CD4-positive, alpha-beta T cell (primary cell): ENCODE results near the gene RAD51B. TPM values are rescaled to one million over a fixed set of nuclear protein-coding genes. Genes with fewer than 3 reads are reported as not detected.
"Not testable (repeated sequence)": the region's sequence is repeated elsewhere in the genome, so short reads cannot be mapped to it uniquely, and the experiment has no call there.

ENCODE experiments used
- ATAC-seq: fragments of 200-7000 bp; cut with Tn5 transposase; one replicate; pipeline ENCODE4 v1.10.0; 2022; ENCODE audit warnings: mild to moderate bottlenecking; ENCODE audit not compliant: poor library complexity
- CTCF ChIA-PET: fragments of 350-600 bp; sonication (Branson Sonifier 250); formaldehyde crosslinking; loops from one replicate; lab custom pipeline; 2021; ENCODE audit warnings: antibody characterized with exemption, inconsistent platforms; lab: Charles Lee
- POLR2A ChIA-PET: fragments of 350-600 bp; sonication (Branson Sonifier 250); formaldehyde crosslinking; loops from one replicate; lab custom pipeline; 2021; ENCODE audit warnings: antibody characterized with exemption, inconsistent platforms; lab: Charles Lee
- DNase-seq, 14 experiments: peaks; one replicate each; pipeline ENCODE4 v3.0.0-alpha.2; 2013 to 2020; ENCODE audit warnings: mixed read lengths in 2 of 14
- H3K27ac ChIP-seq, 2 donors: one replicate each; pipeline versions ENCODE4 v1.5.1 to v1.7.0; 2013; ENCODE audit warnings: low read length in 2 of 2, low read depth in 1 of 2, mild to moderate bottlenecking in 1 of 2
- H3K27me3 ChIP-seq, 2 experiments: 1 replicate in 1 of 2; 2 replicates in 1 of 2; pipeline versions ENCODE4 v1.6.1 to v1.7.0; 2013; ENCODE audit warnings: low read length in 2 of 2, control low read depth in 1 of 2, mild to moderate bottlenecking in 1 of 2, moderate library complexity in 1 of 2; ENCODE audit not compliant: insufficient read depth in 2 of 2, control insufficient read depth in 1 of 2
- H3K36me3 ChIP-seq: one replicate; pipeline ENCODE4 v1.6.1; 2013; ENCODE audit warnings: low read length, control low read depth; ENCODE audit not compliant: insufficient read depth
- H3K4me1 ChIP-seq: one replicate; pipeline ENCODE4 v1.6.1; 2013; ENCODE audit warnings: low read length, control low read depth; ENCODE audit not compliant: insufficient read depth
- H3K4me3 ChIP-seq: one replicate; pipeline ENCODE4 v1.5.1; 2013; ENCODE audit warnings: mild to moderate bottlenecking, low read length, moderate library complexity
- H3K9me3 ChIP-seq, 2 experiments: 1 replicate in 1 of 2; 2 replicates in 1 of 2; pipeline versions ENCODE4 v1.6.1 to v1.7.0; 2013; ENCODE audit warnings: low read length in 2 of 2, mild to moderate bottlenecking in 2 of 2, control low read depth in 1 of 2, moderate library complexity in 1 of 2; ENCODE audit not compliant: control insufficient read depth in 1 of 2, insufficient read depth in 1 of 2
- H3K27ac Mint-ChIP-seq: one replicate; pipeline ENCODE4 v1.8.0; 2020; ENCODE audit warnings: mixed read lengths
- H3K27me3 Mint-ChIP-seq: one replicate; pipeline ENCODE4 v1.8.0; 2021; ENCODE audit warnings: mixed read lengths
- H3K36me3 Mint-ChIP-seq: one replicate; pipeline ENCODE4 v1.8.0; 2021; ENCODE audit warnings: low read depth, mixed read lengths
- H3K4me1 Mint-ChIP-seq: one replicate; pipeline ENCODE4 v1.8.0; 2021; ENCODE audit warnings: low read depth, mixed read lengths
- H3K4me3 Mint-ChIP-seq: one replicate; pipeline ENCODE4 v1.8.0; 2020; ENCODE audit warnings: mild to moderate bottlenecking, mixed read lengths
- H3K9me3 Mint-ChIP-seq: one replicate; pipeline ENCODE4 v1.8.0; 2020; ENCODE audit warnings: mixed read lengths
- CTCF ChIP-seq: fragments of 200-600 bp; IDR thresholded peaks from one replicate; pipeline ENCODE4 v1.8.0; 2022; ENCODE audit warnings: antibody characterized with exemption, mild to moderate bottlenecking
- intact Hi-C, 2 experiments: fragments of 100-400 bp; cut with DNase I in 1 of 2; cut with micrococcal nuclease in 1 of 2; formaldehyde crosslinking; loops; one replicate each; pipeline versions ENCODE4 v1.15.1 to v1.9.0; 2023 to 2025; cut with DNase I, micrococcal nuclease
- total RNA-seq, 174 experiments: library from RNA in 2 of 174; stranded (reverse) in 2 of 174; gene quantifications; one replicate each; pipeline ENCODE4 v1.2.3 and lab custom pipeline; 2021 to 2026

RAD51B gene
- total RNA-seq, 2 experiments from 2014 or later: 18.4 to 20.0 TPM

GRCh38 chr14:68113343-68113930, 293.9 kb downstream of the RAD51B start:
- Mint-ChIP-seq H3K36me3 (no peaks in the 10 kb centered on the region), H3K27me3 (no peaks in the 10 kb centered on the region), H3K9me3 (no peaks in the 10 kb centered on the region), H3K4me1 (peaks cover 36% of the 10 kb centered on the region), H3K27ac (no peak overlapping the region), H3K4me3 (no peak overlapping the region)
- Histone ChIP-seq H3K9me3 (no peaks in the 10 kb centered on the region), H3K27ac (no peak overlapping the region), H3K36me3 (no peaks in the 10 kb centered on the region), H3K27me3 (no peaks in the 10 kb centered on the region), H3K4me3 (no peak overlapping the region), H3K4me1 (no peaks in the 10 kb centered on the region)
- ChIA-PET POLR2A (no interaction called here), CTCF (no interaction called here)
- TF ChIP-seq CTCF: no peak
- intact Hi-C loops: no loop called here
- ATAC-seq (no peak), DNase-seq (no peak)

GRCh38 chr14:68115952-68116351, 296.4 kb downstream of the RAD51B start:
- H3K27me3 ChIP-seq, H3K27ac ChIP-seq, H3K9me3 ChIP-seq, POLR2A ChIA-PET, H3K4me3 ChIP-seq, H3K9me3 Mint-ChIP-seq, CTCF ChIA-PET, H3K4me3 Mint-ChIP-seq, H3K36me3 Mint-ChIP-seq, intact Hi-C loops, H3K27me3 Mint-ChIP-seq, H3K36me3 ChIP-seq, ATAC-seq, H3K4me1 ChIP-seq, DNase-seq, H3K27ac Mint-ChIP-seq: not testable (repeated sequence)
- peaks cover 16% of the 10 kb centered on the region for H3K4me1 Mint-ChIP-seq

- ATAC-seq: no peak
- Mint-ChIP-seq H3K27me3 (no peaks in the 10 kb centered on the region), H3K4me1 (no peaks in the 10 kb centered on the region), H3K4me3 (no peak overlapping the region), H3K36me3 (peaks cover 4% of the 10 kb centered on the region), H3K27ac (no peak overlapping the region), H3K9me3 (no peaks in the 10 kb centered on the region)
- POLR2A ChIA-PET: no interaction called here
- Histone ChIP-seq H3K4me3 (no peak overlapping the region), H3K36me3 (no peaks in the 10 kb centered on the region), H3K27me3 (no peaks in the 10 kb centered on the region), H3K9me3 (no peaks in the 10 kb centered on the region), H3K27ac (no peak overlapping the region), H3K4me1 (no peaks in the 10 kb centered on the region)
- intact Hi-C loops: no loop called here
- no peak for DNase-seq
- TF ChIP-seq CTCF: no peak
- CTCF ChIA-PET: no interaction called here
These were observed 303.1 kb downstream of the RAD51B start for GRCh38 chr14:68122651-68123050.

- Histone ChIP-seq H3K27ac (no peak overlapping the region), H3K4me3 (no peak overlapping the region), H3K4me1 (no peaks in the 10 kb centered on the region), H3K27me3 (no peaks in the 10 kb centered on the region), H3K9me3 (no peaks in the 10 kb centered on the region), H3K36me3 (no peaks in the 10 kb centered on the region)
- no peak for TF ChIP-seq CTCF
- ChIA-PET CTCF (interaction anchor here (1.5 kb wide), 1 partner anchor 19 kb away, joined by 4 read pairs; no protein-coding TSS in a partner anchor), POLR2A (no interaction called here)
- DNase-seq (no peak), ATAC-seq (no peak)
- no peaks in the 10 kb centered on the region for H3K27me3 Mint-ChIP-seq
- H3K9me3 Mint-ChIP-seq: no peaks in the 10 kb centered on the region
- no peak overlapping the region for H3K4me3 Mint-ChIP-seq
- no peaks in the 10 kb centered on the region for H3K4me1 Mint-ChIP-seq
- no peak overlapping the region for H3K27ac Mint-ChIP-seq
- no peaks in the 10 kb centered on the region for H3K36me3 Mint-ChIP-seq
- intact Hi-C loops: no loop called here
These were observed 304.5 kb downstream of the RAD51B start for GRCh38 chr14:68124050-68124449.
